Endothelial cell of umbilical vein (primary cell): ENCODE data around the gene RAD51B. TPM values are rescaled to one million over a fixed set of nuclear protein-coding genes. Genes with fewer than 3 reads are reported as not detected.

Experiments
- BruUV-seq: library from RNA; stranded (reverse); fragments of 400-500 nt; replicated peaks from 2 replicates; lab custom pipeline; 2021; lab: Mats Ljungman, UMichigan
- CTCF ChIA-PET: fragments of 300-600, 350-600 bp; sonication (Branson Sonifier 250); formaldehyde crosslinking; loops from one replicate; lab custom pipeline; 2021; ENCODE audit warnings: antibody characterized with exemption, inconsistent platforms; lab: Charles Lee
- POLR2A ChIA-PET: fragments of 300-600, 350-600 bp; sonication (Branson Sonifier 250); formaldehyde crosslinking; loops from one replicate; lab custom pipeline; 2021; ENCODE audit warnings: antibody characterized with exemption, inconsistent platforms; lab: Charles Lee
- DNase-seq: peaks from one replicate; pipeline ENCODE4 v3.0.0-alpha.2; 2011; ENCODE audit warnings: low read depth, low spot score
- FAIRE-seq: peaks from 2 replicates; lab custom pipeline; 2011; peaks lifted over from hg19 to GRCh38; lab: Jason Lieb, UNC
- H2AFZ ChIP-seq: 2 replicates; pipeline ENCODE4 v1.6.0; 2012; ENCODE audit warnings: low read depth, low read length, control low read depth, inconsistent platforms
- H3K27ac ChIP-seq: 2 replicates; pipeline ENCODE4 v1.5.1; 2011; ENCODE audit warnings: low read depth, mild to moderate bottlenecking, control low read depth, low read length, moderate library complexity; ENCODE audit not compliant: insufficient read depth
- H3K27me3 ChIP-seq, 2 experiments: 2 replicates each; pipeline versions ENCODE4 v1.6.0 to v1.6.1; 2011; ENCODE audit warnings: low read length in 2 of 2, mixed read lengths in 1 of 2; ENCODE audit not compliant: control insufficient read depth in 2 of 2, insufficient read depth in 2 of 2
- H3K36me3 ChIP-seq, 2 experiments: 2 replicates in 1 of 2; 3 replicates in 1 of 2; pipeline ENCODE4 v1.5.1; 2011; ENCODE audit warnings: low read length in 2 of 2, mild to moderate bottlenecking in 1 of 2, moderate library complexity in 1 of 2; ENCODE audit not compliant: control insufficient read depth in 2 of 2, insufficient read depth in 2 of 2; ENCODE audit errors: extremely low read depth in 1 of 2
- H3K4me1 ChIP-seq: 3 replicates; pipeline ENCODE4 v1.5.1; 2011; ENCODE audit warnings: mild to moderate bottlenecking, low read length; ENCODE audit not compliant: control insufficient read depth, insufficient read depth; ENCODE audit errors: extremely low read depth
- H3K4me2 ChIP-seq: 2 replicates; pipeline ENCODE4 v1.6.1; 2011; ENCODE audit warnings: low read length, control low read depth, mixed read lengths; ENCODE audit not compliant: insufficient read depth
- H3K4me3 ChIP-seq, 3 experiments: fragments of 200-600 bp in 1 of 3; sonication (generic), shearing (Covaris generic) in 1 of 3; replicated peaks in 1 of 3; 2 replicates each; pipeline ENCODE4 v1.5.1; 2011 to 2016; ENCODE audit warnings: control low read depth in 3 of 3, low read length in 3 of 3, mild to moderate bottlenecking in 2 of 3, inconsistent platforms in 1 of 3, low read depth in 1 of 3, moderate library complexity in 1 of 3; ENCODE audit not compliant: insufficient read depth in 1 of 3
- H3K79me2 ChIP-seq: 2 replicates; pipeline ENCODE4 v1.6.0; 2012; ENCODE audit warnings: low read length, inconsistent platforms; ENCODE audit not compliant: control insufficient read depth, insufficient read depth
- H3K9ac ChIP-seq: replicated peaks from 2 replicates; pipeline ENCODE3; 2011; ENCODE audit warnings: low read length, control low read depth; ENCODE audit not compliant: insufficient read depth; ENCODE audit errors: extremely low read depth
- H3K9me1 ChIP-seq: replicated peaks from 3 replicates; pipeline ENCODE4 v1.6.0; 2011; ENCODE audit warnings: mild to moderate bottlenecking, low read length; ENCODE audit not compliant: control insufficient read depth, insufficient read depth; ENCODE audit errors: extremely low read depth
- H3K9me3 ChIP-seq: replicated peaks from 2 replicates; pipeline ENCODE4 v1.5.1; 2012; ENCODE audit warnings: low read length, inconsistent platforms; ENCODE audit not compliant: control insufficient read depth, insufficient read depth
- H4K20me1 ChIP-seq: replicated peaks from 2 replicates; pipeline ENCODE3; 2011; ENCODE audit warnings: mild to moderate bottlenecking, low read length; ENCODE audit not compliant: control insufficient read depth, insufficient read depth; ENCODE audit errors: extremely low read depth
- EZH2 ChIP-seq: IDR thresholded peaks from 2 replicates; pipeline ENCODE4 v1.6.1; 2012; ENCODE audit warnings: borderline replicate concordance, low read depth, mild to moderate bottlenecking, moderate library complexity, low read length, inconsistent platforms; ENCODE audit not compliant: severe bottlenecking
- FOS ChIP-seq: IDR thresholded peaks from 2 replicates; pipeline ENCODE4 v1.6.1; 2011; ENCODE audit warnings: mild to moderate bottlenecking, low read length, moderate library complexity, borderline replicate concordance; ENCODE audit not compliant: insufficient read depth
- GATA2 ChIP-seq: IDR thresholded peaks from 2 replicates; pipeline ENCODE4 v1.7.0; 2011; ENCODE audit warnings: low read depth, mild to moderate bottlenecking, moderate library complexity, mixed read lengths, low read length; ENCODE audit not compliant: insufficient read length, insufficient read depth
- MAX ChIP-seq: IDR thresholded peaks from 2 replicates; pipeline ENCODE4 v1.6.1; 2011; ENCODE audit not compliant: insufficient read depth, insufficient read length
- MYC ChIP-seq: IDR thresholded peaks from one replicate; pipeline ENCODE4 v1.6.1; 2011; ENCODE audit warnings: mild to moderate bottlenecking, low read depth, low read length
- POLR2A ChIP-seq: IDR thresholded peaks from 2 replicates; pipeline ENCODE4 v1.6.1; 2012; ENCODE audit warnings: low read depth, mild to moderate bottlenecking, control low read depth, low read length
- dilution Hi-C: fragments of 300-500 bp; cut with MboI; formaldehyde crosslinking; loops from one replicate; pipeline ENCODE4 v1.15.0; 2019; ENCODE audit warnings: low sequenced_read_pairs; ENCODE audit not compliant: extremely low pct_ligation_motif_present
- intact Hi-C: fragments of 100-400 bp; cut with micrococcal nuclease; formaldehyde crosslinking; loops from one replicate; pipeline ENCODE4 v1.10.0; 2022
- polyA plus RNA-seq, 4 experiments: library from polyadenylated mRNA; depleted of rRNA in 3 of 4; stranded (reverse) in 3 of 4; unstranded in 1 of 4; fragments of >200 nt; gene quantifications; 2 replicates each; pipeline versions ENCODE4 v1.2.1 to v1.2.3, GENCODE V29; 2011 to 2012; ENCODE audit warnings: missing spikeins in 1 of 4
- total RNA-seq: library from RNA; stranded (reverse); gene quantifications from 2 replicates; pipeline ENCODE4 v1.2.3, GENCODE V29; 2021

RAD51B gene
- total and polyA plus RNA-seq, 2 donors (not counting 3 experiments of a cell fraction or from before 2014, with no cell fraction given), result 3.9 to 19.0 TPM

GRCh38 chr14:68521557-68521901, 702.0 kb downstream of the RAD51B start:
- POLR2A ChIA-PET, result no interaction called here
- Histone ChIP-seq H3K4me1 (peaks cover 6% of the 10 kb centered on the region), H3K9me1 (no peaks in the 10 kb centered on the region), H4K20me1 (no peaks in the 10 kb centered on the region), H3K4me2 (no peak overlapping the region), H3K36me3 (no peaks in the 10 kb centered on the region), H3K4me3 (no peak overlapping the region), H3K79me2 (no peaks in the 10 kb centered on the region), H3K9me3 (no peaks in the 10 kb centered on the region), H3K9ac (no peak overlapping the region), H3K27ac (no peak overlapping the region), H2AFZ (no peak overlapping the region), H3K27me3 (no peaks in the 10 kb centered on the region)
- intact Hi-C loops, result no loop called here
- DNase-seq, result no peak
- CTCF ChIA-PET, result interaction anchor here (1.3 to 2.3 kb wide), 3 partner anchors 11 to 224 kb away, joined by 3 to 5 read pairs (median 3); no protein-coding TSS in a partner anchor
- no TSS peak for BruUV-seq
- no peak for FAIRE-seq
- no peak for TF ChIP-seq POLR2A
- TF ChIP-seq EZH2, result no peak
- TF ChIP-seq GATA2, result no peak
- no peak for TF ChIP-seq MYC
- TF ChIP-seq FOS, result no peak
- dilution Hi-C loops, result no loop called here

- Histone ChIP-seq H3K4me3 (no peak overlapping the region), H3K9ac (no peak overlapping the region), H3K9me1 (no peaks in the 10 kb centered on the region), H4K20me1 (no peaks in the 10 kb centered on the region), H3K27ac (no peak overlapping the region), H3K36me3 (no peaks in the 10 kb centered on the region), H3K4me1 (peaks cover 11% of the 10 kb centered on the region), H3K9me3 (no peaks in the 10 kb centered on the region), H3K27me3 (no peaks in the 10 kb centered on the region), H2AFZ (no peak overlapping the region), H3K4me2 (no peak overlapping the region), H3K79me2 (no peaks in the 10 kb centered on the region)
- FAIRE-seq (no peak), DNase-seq (no peak)
- BruUV-seq, result no TSS peak
- dilution Hi-C loops, result no loop called here
- ChIA-PET POLR2A (no interaction called here), CTCF (interaction anchor here (2.3 kb wide), 1 partner anchor 29 kb away, joined by 5 read pairs; no protein-coding TSS in a partner anchor)
- TF ChIP-seq FOS, result no peak
- TF ChIP-seq MAX, result no peak
- TF ChIP-seq MYC, result no peak
- intact Hi-C loops, result no loop called here
These were observed 702.5 kb downstream of the RAD51B start for GRCh38 chr14:68521961-68522509.
